Activated CD4-positive, alpha-beta T cell treated with anti-CD3 and anti-CD28 coated beads for 48 hours (primary cell): Measurements from ENCODE around the gene VASH2.
"Not testable (repeated sequence)": the region's sequence is repeated elsewhere in the genome, so short reads cannot be mapped to it uniquely, and the experiment has no call there.

ENCODE experiments used
- DNase-seq: peaks from one replicate; pipeline ENCODE4 v3.0.0-alpha.2; 2020

VASH2 gene

DNA sequence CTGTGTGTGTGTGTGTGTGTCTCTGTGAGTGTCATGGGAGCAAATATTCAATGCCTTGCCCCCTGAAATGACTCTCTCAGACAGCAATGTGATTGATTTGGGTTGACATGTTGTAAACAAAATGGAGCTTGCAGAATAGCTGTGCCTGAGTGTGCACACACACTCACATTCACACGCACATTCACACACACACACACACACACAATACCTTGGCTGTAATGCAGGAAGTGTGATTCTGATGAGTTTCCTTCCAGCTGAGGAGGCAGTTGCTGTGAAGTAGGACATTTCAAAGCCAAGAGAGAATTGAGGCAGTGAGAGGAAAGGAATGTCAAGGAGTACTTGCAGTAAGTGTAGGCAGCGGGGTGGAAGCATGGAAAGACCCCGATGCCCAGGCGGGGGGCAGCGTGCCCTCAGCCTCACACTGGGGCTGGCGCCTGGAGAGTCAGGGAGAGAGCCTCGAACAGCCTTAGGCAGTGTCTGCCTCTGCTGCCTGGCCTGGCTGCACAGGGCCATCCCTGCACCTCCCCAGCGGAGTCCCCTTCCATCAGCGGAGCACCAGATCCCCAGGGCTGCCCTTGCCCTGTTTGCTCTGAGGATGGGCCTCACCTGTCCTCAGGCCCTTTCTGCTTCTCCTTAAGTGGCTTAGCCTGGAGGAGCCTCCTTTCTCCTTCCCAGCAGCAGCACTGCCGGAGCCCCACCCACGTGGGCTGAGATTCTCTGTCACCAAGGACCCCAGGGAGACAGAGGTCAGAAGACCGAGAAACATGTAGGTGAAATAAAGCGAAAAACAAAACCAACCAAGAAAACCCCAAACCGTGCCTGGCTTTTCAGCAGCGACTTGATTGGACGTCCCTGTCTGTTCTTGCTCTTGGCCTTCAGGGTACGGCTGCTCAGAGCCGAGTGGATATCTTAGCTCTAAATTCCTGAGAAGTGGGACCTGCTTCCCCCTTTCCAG, 9.2 kb downstream of the VASH2 start:
- DNase-seq = no peak

DNA sequence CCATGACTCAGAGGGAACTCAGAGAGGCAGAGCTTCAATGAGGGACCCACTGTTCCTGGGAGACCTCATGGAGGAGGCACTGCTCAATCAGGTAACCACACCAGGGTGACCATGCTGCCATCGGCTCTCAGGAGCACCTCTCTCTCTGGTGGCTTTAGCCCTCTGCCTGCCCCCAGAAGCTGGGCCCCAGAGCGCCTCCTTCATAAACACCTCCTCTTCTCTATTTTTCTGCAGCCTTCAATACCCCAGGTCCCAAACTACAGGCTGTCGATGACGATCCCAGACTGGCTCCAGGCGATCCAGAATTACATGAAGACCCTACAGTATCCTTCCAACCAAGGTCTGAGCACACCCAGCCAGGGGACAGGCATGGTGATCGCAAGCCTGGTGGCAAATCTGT, 10.6 kb downstream of the VASH2 start:
- no peak for DNase-seq

DNA sequence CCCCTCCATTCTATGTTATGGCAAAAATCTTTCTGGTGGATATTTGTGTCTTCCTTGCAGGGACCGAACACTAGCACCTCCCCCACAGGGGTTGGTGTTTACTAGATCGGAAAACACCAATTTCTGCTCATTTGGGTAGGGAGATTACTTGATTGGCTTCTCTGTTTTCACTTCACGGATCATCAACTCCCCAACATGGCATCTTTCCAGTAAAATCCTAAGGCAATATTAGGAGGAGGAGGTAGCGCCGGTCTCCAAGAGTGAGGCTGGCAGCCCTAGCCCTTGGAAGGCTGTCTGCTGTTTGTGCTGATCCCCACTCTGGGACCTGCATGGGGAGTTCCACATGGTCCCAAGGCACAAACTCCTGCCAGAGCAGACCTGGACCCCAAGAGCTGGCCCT, 12.2 kb downstream of the VASH2 start:
- no peak for DNase-seq

DNA sequence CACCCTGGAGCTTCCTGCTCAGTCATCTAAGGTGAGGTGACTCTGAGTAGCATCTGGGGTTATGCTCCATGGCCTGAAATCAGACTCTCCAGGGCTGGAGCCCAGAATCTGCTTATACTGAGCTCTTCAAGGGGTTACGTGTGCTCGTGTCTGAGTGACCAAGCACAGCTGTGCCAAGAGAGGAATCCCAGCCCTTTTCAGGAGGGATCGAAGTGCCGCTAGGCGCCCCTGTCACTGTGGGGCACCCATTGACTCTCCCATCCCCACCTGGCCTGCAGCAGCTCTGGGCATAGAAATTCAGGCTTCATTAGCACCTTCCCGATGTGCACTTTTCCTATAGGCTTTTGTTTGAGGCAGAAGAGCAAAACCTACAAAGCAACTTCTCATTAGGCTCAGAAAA, 13.8 kb downstream of the VASH2 start:
- DNase-seq = no peak

DNA sequence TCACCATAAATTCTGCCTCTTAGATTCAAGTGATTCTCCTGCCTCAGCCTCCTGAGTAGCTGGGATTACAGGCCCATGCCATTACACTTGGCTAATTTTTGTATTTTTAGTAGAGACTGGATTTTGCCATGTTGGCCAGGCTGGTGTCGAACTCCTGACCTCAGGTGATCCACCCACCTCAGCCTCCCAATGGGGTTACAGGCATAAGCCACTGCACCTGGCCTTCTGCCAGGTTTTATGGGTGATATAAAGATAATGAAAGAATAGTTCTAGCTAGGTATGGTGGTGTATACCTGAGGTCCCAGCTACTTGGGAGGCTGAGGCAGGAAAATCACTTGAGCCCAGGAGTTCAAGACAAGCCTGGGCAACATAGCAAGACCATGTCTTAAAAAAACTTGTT, 14.7 kb downstream of the VASH2 start:
- DNase-seq = not testable (repeated sequence)

DNA sequence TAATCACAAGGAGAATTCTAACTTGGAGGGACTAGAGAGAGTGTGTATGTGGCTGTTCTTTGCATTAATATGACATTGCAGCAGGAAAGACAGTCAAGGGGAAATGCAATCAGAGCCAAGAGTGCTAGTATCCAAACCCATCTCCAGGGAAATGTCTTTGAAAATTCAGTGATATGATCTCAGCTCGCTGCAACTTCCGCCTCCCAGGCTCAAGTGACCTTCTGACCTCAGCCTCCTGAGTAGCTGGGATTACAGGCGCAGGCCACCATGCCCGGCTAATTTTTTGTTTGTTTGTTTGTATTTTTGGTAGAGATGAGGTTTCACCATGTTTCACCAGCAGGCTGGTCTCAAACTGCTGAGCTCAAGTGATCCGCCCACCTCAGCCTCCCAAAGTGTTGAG, 16.3 kb downstream of the VASH2 start:
- DNase-seq = no peak

DNA sequence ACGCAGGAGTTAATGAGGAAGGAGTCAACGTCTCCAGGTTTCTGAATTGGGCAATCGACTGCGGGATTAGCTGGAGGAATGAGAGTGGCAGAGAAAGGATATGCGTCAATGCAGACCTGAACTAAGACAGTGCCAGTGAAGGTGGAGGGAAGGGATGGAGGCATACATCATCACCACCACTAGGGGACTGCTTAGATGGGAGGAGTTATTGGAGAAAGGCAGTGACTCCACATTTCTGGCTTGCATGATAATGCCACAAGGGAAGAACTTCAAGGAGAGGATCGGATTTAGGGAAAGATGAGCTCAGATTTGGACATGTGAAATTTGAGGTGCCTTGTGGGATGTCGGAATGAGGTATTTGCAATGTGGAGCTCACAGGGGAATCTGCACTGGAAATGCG, 17.5 kb downstream of the VASH2 start:
- DNase-seq = peak; percentile 18

DNA sequence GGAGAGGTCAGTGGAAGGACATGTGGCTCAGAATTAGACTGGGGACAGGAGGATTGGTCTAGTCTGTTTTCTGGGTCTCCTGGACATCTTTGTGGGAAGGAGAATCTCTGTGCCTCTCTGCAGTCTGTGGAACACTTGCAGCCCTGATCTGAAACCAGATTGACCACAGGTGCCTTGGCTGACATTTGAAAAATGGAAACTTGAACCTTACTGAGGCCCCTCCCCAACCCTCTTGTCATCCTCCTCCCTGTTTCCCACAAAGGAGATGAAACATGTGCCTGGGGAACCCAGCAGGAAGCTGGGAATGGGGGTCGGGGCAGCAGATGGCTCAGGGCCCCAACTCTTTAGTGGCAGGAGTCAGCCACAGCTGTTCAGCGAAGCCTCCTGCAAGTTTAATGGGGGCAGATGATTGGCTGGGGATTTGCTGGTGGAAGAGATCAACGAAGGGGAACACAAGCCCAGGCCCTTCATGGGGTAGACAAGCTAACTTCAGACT, 18.1 kb downstream of the VASH2 start:
- no peak for DNase-seq

DNA sequence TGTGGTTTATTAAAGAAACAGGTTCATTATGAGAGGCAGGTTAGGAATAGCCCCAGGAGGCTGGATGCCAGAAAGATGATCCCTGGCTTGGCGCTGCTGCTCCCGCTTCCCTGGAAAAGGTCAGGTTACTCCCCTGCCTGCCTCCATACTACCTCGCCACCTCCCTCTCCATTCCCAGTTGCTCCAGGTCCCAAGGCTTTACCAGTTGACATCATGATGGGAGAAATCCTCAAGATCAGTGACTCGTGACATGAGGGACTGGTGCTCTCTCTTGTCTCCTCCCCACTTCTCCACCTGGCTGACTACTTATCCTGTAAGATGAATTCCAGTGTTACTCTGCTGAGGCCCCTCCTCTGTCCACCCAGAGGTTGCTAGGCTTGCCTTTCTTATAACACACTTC, 19.7 kb downstream of the VASH2 start:
- DNase-seq = no peak

DNA sequence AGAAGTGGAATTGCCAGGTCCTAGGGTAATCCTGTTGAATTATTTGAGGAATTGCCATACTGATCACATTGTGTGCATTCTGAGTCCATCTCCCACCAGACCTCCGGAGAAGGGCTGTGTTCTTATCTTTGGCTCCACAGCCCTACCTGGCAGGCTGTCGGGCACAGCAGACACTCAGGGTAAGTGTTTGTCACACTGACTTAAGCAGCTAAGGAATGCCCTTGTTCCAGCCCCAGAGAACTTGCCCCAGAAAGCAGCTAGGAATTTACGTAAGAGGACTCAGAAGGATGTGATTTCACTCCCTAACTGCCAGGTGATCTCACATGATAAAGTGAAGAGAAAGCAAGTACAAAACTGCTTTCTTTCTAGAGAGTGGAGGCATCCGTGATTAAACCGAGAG, 21.0 kb downstream of the VASH2 start:
- no peak for DNase-seq

DNA sequence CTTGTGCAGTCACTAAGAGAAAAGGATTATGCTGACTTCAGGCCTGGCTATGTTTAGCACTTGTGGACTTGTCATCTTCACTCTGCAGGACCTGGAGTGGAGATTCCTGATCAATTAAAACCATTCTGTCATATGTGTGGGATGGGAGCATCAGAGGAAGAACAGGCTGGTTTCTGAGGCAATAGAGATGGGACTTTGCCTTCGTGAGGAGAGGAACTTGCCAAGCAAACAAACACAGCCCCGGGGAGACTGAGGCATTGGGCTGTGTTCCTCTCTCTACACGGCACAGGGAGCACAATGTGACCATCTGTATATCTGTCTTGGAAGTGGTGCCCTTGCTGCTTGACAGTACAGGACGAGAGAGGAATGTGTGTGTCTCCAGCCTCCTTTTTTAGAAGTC, 23.1 kb downstream of the VASH2 start:
- DNase-seq = no peak

DNA sequence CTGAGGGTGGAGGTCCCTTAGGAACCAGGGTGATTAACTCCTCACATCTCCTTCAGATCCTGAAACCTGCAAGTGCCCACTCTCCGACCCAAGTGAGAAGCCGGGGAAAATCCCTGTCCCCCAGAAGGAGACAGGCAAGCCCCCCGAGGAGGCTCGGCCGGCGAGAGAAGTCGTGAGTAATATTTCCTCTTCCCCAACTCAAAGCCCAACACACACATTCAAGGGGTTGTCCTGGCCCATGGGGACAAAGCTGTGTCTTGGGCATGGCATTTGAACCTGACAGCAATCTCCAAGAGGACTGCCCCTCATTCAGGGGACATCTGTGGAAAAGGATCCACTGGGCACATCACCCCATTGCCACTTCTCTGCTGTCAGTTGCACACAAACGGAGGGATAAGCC, 23.6 kb downstream of the VASH2 start:
- no peak for DNase-seq

DNA sequence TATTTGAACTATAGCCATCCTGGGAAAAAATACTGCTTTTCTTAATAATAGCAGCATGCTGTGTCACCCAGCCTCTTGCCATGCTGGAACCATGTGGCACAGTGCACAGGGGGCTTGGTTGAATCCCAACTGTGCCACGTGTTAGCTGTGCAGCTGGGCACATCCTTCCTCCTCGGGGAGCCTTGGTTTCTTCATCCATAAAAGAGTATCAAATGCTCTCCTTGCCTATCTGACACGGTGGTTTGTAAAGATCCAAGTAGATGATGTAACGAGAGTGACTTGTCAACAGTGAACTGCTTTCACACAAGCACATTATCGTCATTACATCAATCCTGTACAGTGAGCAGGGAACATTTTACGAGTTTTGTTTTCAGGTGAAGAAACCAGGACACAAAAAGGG, 24.4 kb downstream of the VASH2 start:
- DNase-seq = no peak

DNA sequence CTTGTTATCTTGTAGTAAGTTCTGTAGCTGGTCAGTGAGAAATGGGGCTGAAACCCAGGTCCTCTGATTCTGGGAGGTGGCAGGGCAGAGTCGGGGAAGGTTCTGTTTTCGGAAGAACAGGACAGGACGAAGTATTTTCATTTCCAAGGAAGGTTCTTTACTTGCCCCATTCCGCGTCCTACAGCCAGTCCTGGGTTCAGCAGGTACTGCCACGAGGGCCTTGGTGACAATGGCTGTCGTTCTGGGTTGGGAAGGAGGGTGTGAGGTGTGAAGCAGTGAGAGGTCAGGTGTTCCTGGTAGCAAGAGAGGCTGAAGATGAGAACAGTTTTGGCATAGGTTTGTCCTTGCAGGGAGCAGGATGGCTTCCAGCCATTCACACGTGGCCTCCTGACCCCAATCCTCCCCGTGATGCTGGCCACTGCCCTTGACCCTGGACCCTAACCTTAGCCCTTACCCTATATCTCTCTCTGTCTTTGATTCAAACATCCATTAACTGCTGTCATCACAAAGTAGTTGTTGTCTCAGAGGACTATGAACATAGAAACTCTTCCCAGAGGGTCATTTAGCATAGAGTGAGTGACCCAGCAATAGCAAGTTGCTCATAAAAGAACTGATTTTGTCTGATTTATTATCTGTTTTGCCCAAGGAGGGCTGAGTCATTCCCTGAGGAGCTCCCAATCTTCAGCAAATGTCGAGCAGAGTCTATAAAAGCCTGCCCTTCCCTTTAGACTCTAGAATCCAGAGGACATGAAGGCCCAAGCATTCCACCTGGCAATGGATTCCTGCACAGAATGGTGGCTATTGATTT, 25.0 kb downstream of the VASH2 start:
- no peak for DNase-seq

DNA sequence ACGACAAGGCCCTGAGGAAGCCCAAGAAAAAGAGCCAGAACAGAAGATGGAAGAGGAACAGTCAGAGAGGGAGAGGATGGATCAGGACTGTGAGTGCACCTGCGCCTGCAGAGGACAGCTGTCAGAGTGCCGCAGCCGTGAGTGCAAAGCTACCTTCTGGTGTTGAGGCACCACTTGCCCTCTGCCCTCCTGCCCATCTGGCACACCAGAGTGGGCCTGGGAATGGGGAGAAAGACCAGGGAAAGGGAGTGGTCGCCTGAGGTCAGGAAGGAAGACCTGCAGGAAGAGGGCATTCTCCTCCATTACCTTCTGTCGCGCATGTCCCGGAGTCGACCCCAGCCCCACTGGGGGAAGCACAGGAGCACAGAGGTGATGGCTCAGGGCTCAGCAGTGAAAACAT, 26.2 kb downstream of the VASH2 start:
- DNase-seq = no peak

DNA sequence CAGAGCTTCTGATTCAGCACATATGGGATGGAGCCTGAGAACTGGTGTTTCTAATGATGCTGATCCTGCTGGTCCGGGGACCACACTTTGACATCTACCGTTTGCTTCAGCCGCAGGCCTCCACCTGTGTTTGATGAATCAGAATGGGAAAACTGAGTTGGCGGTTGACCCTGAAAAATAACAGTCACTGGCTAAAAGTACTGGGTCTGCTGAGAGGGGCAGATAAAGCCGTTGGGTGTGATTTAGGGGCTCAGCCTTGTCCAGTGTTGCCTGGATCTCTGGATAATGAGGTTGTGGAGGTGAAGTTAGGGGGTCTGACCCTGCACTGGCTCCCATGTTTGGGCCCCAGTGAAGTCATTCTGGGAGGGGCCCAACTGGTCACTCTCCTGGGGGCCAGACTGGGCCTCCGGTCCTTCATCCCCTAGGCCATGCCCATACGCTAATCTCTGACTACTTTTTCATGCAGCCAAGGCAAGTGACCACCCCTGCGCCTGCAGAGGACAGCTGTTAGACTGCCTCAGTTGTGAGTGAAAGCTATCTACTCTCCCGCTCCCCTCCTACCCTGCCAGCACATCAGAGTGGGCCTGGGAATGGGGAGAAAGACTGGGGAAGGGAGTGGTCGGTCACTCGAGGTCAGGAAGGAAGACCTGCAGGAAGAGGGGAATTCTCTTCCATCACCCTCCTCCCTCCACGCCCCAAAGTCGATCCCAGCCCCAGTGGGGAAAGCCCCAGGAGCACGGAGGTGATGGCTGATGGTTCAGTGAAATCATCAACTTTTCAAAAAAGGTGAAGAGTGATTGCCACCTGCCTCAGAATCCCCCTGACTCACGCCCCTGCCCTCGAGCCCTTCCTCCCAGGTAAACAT, 27.7 kb downstream of the VASH2 start:
- DNase-seq = no peak

DNA sequence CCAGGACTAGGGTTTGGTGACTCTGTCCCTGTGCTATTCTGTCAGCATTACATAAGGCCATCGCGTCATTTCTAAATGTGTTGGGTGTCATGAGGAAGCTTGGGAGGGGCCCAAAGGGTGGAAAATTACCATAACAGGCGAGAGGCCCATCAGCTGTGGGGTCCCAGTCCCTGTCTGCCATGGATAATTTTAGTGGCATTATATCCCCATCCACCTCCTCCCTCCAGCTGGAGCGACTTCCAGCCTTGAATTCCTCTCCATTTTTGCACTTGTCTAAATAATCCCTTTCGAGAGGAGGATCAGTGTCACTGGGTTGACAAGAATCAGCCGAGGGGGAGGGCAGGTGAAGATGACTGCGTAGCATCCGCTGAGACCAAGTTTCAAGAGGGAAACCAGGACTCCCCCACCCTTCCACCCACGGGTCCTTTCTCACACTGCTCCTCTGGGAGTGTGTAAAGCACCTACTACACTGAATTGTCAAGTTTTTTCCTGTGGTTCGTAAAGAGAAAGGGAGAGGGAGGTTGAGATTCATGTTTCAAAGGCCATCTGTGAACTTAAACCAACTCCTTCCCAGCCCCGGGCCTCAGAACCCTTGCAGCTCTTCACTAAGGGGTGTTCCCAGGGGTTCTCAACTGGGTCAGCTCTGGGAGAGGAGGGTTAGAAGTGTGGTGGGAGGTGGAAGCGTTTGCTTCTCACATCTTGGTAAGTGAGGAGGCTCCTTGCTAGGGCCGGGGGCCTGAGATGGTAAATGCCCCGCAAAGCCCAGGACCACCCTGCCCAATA, 29.2 kb downstream of the VASH2 start:
- DNase-seq = peak; percentile 47

DNA sequence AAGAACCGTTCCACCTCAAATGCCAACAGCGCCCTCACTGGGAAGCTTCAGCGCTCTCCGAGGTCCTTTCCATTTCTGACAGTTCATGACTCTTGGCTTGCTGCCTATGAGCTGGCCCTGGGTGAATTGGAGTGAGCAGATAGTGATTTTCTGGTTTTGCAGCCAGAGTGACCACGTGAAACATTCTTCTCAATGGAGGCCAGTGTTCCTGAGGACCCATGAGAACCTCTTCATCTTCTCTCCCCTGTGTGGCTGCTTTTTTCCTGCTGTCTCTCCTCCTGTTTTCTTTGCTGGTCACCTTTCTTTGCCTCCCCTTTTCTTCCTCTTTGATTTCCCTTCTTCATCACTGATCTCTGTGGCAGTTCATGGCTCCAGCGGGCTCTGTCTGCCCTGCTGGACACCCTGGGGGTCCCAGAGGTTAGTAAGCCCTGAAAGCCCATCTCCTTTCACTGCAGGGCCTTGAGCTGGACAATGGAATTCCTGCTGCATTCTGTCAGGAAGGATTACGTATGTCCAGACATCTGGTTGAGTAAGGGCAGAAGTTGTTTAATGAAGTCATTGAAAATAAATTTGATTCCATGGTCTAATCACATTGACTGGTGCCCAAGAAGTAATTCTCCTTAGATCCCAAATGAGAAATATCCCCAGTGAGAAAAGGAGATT, 29.9 kb downstream of the VASH2 start:
- no peak for DNase-seq

DNA sequence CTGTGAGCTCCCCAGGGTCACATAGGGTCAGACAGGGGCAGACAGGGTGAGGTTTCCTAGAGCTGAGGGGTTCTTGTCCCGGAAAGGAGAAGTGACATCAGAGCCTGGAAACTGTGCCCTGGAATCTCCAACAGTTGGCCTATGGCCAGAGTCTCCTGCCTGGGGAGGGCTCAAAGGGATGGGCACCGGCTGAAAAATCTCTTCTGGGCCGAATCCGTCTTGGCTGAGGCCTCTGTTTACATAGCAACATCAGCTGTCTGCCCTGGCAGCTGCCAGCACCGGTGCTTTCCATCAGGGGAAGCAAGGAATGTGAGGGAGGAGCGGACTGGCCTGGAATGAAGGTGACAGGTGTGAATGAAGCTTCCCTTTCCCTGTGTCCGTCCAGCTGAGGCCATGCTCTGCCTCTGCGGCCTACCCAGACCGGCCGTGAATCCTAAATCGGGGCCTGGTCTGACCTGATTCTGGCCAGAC, 30.7 kb downstream of the VASH2 start:
- DNase-seq = no peak

DNA sequence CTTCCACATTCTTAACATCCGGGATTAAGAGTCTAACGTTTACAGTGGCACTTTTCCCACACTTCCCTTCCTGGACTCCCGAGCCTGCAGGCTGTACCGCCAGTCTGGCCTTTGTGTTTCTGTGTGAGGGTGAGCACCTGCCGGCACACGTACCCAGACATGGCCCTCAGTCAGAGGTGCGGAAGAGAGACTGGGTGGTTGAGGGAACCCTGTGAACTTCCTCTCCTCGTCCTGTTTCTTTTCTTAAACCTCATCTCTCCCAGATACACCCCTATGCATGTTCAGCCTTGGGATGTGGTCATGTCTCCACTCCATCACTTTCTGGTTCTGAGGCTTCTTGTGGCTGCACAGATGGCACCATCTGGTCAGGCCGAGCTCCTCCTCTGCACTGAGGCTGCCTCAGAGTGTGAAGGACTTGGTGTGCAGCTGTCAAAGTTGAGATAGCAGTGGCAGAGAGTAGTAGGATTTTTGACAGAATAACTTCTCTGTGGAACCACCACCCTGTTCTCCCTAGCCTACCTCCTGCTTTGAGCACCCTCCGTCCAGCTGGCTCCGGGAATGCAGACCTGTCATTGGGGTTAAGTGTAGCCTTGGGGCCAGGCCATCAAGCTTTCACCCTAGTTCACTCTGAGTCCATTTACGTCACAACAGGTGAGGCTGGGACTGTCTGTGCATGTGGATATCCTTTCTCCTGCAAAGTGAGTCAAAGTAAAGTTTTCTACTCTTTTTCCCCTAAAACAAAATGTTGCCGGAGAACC, 31.4 kb downstream of the VASH2 start:
- no peak for DNase-seq
